ENCODE data around the gene PFDN5.
"Not testable (repeated sequence)": the region's sequence is repeated elsewhere in the genome, so short reads cannot be mapped to it uniquely, and the experiment has no call there.

PFDN5 gene

DNA sequence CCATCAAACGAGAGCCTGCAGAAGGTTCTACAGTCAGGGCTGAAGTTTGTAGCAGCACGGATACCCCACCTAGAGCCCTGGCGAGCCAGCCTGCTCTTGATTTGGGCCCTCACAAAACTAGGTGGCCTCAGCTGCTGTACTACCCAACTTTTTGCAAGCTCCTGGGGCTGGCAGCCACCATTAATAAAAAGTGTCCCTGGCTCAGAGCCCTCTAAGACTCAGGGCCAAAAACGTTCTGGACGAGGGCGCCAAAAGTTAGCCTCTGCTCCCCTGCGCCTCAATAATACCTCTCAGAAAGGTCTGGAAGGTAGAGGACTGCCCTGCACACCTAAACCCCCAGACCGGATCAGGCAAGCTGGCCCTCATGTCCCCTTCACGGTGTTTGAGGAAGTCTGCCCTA, 8.9 kb upstream of the PFDN5 start:
- no peak for FAIRE-seq
- no peak for DNase-seq (ENCODE audit: low spot score)

DNA sequence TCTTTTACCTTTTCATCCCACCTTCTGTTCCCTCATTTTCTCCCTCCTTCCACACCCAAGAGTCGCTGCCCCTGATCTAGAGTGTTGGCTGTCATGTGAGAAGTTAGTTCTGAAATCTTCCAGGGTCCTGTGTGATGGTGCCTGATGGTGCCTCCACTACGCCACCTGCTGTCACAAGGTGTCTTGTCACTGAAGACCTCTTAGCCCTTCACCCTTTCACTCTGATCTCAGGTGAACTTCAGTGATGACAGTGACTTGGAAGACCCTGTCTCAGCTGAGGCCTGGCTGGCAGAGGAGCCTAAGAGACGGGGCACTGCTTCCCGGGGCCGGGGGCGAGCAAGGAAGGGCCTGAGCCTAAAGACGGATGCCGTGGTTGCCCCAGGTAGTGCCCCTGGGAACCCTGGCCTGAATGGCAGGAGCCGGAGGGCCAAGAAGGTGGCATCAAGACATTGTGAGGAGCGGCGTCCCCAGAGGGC, 7.6 kb upstream of the PFDN5 start:
- no peak for FAIRE-seq

DNA sequence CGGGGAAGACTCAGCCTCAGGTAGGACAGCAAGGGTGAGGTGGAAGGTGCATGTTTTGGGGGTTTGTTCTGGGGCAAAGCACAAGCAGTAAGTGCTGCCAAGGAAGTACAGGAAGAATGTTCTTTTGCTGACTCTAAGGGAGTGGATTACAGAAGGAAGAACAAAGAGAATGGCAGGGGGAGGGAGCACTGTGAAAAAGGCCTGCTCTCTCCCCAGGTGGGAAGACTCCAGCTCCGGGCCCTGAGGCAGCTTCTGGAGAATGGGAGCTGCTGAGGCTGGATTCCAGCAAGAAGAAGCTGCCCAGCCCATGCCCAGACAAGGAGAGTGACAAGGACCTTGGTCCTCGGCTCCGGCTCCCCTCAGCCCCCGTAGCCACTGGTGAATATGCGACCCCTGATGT, 7.0 kb upstream of the PFDN5 start:
- DNase-seq (ENCODE audit: low spot score) (no peak), FAIRE-seq (no peak)

More for the DNA sequence above, 7.6 kb upstream of the PFDN5 start:
- peak; percentile 14 for DNase-seq (ENCODE audit: low spot score)

DNA sequence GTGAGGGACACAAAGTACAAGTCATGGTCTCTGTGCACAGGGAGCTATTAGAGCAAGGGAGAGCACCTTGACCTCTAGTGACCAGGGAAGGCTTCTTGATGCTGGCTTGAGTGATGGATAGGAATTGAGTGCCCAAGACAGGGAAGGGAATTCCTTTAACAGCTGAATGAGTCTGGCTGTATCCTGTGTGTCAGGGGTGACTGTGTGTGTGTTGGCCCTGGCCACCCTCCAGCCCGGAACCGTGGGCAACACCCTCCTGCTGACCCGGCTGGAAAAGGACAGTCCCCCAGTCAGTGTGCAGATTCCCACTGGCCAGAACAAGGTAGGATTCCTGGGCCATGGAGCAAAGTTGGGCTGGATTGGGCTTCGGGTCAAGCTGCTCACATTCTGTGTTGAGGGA, 5.5 kb upstream of the PFDN5 start:
- DNase-seq (ENCODE audit: low spot score) (peak; percentile 66), FAIRE-seq (peak; percentile 66)

DNA sequence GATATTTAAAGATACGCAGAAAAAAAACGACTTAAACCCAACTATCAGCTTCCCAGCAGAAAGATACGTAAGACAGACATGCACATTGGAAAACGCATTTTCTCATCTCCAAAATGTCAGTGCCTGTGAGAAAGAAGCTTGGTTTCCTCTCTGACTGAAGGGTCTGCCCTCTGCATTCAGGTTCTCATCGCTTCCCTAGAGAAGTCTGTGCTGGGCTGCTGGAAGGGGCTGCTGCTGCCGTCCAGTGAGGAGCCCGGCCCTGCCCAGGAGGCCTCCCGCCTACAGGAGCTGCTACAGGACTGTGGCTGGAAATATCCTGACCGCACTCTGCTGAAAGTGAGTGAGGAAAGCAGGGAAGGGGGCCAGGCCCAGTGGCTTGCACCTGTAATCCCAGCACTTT, 4.7 kb upstream of the PFDN5 start:
- no peak for DNase-seq (ENCODE audit: low spot score)
- no peak for FAIRE-seq

DNA sequence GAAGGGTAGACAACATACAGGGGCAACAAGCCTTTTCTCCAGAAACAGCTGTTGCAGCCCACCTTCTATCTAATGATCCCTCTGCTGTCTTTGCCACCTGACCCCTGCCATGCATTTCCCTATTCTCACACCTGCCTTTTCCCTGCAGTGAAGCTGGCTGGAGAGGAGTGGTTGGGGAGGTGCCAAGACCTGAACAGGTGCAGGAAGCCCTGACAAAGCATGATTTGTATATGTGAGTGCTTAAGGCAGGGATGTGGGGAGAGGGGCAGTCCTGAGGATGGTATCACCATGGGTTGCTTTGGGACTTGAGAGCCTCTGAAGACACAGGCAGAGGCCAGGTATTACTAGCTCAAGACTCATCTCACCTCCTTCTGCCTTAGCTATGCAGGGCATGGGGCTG, 2.9 kb upstream of the PFDN5 start:
- no peak for FAIRE-seq

DNA sequence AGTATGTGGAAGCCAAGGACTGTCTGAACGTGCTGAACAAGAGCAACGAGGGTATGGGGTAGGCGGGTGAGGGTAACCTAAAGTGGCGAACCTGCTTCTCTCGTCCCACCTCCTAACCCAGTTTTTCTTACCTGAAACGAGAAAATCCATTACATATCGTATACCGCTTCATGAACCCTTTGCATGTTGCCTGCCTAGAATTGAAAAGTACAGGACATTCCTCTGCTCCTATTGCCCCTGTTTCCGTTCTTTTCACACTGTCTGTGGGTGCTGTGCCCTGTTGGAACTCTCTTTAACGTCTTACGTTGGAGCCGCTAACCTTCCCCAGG, 513 bp downstream of the PFDN5 start:
- no peak for FAIRE-seq

More for the DNA sequence above, 2.9 kb upstream of the PFDN5 start:
- no peak for DNase-seq (ENCODE audit: low spot score)

DNA sequence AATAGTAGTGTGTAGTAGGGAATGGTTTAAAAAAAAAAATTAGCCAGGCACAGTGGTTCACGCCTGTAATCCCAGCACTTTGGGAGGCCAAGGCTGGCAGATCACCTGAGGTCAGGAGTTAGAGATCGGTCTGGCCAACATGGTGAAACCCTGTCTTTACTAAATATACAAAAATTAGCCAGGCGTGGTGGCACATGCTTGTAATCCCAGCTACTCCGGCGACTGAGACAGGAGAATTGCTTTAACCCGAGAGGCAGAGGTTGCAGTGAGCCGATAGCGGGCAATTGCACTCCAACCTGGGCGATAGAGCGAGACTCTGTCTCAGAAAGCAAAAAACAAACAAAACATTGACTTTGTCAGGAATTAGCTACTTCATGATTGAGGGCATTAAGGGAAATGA, 1.8 kb downstream of the PFDN5 start:
- not testable (repeated sequence) for DNase-seq (ENCODE audit: low spot score); FAIRE-seq

More for the DNA sequence above, 513 bp downstream of the PFDN5 start:
- no peak for DNase-seq (ENCODE audit: low spot score)

DNA sequence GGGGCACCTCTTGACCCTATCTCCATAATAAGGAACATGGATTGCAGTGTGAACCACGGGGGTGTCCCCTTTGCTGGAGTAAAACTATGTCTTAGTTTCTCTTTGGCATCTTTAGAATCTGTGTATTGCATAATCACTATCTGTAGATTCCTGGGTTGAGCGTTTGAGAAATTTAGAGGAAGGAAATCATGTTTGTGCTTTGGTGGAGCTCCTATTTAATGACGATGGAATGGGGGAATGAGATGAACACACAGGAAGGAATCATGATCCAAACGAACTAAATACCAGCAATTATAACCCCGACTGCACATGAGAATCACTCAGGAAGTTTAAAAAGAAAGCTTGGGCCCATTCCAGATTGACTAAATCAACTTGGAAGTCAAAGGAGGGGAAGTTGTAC, 2.8 kb downstream of the PFDN5 start:
- DNase-seq (ENCODE audit: low spot score): no peak
- FAIRE-seq: no peak

DNA sequence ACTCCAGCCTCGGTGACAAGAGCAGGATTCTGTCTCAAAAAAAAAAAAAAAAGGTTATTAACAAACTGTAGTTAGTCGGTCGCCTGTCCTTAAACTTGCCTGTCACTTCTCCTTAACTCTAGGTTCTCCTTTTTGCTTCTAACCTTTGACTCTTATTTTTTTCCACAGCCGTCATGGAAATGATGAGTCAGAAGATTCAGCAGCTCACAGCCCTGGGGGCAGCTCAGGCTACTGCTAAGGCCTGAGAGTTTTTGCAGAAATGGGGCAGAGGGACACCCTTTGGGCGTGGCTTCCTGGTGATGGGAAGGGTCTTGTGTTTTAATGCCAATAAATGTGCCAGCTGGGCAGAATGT, 3.7 kb downstream of the PFDN5 start:
- DNase-seq (ENCODE audit: low spot score) (peak; percentile 46), FAIRE-seq (no peak)

DNA sequence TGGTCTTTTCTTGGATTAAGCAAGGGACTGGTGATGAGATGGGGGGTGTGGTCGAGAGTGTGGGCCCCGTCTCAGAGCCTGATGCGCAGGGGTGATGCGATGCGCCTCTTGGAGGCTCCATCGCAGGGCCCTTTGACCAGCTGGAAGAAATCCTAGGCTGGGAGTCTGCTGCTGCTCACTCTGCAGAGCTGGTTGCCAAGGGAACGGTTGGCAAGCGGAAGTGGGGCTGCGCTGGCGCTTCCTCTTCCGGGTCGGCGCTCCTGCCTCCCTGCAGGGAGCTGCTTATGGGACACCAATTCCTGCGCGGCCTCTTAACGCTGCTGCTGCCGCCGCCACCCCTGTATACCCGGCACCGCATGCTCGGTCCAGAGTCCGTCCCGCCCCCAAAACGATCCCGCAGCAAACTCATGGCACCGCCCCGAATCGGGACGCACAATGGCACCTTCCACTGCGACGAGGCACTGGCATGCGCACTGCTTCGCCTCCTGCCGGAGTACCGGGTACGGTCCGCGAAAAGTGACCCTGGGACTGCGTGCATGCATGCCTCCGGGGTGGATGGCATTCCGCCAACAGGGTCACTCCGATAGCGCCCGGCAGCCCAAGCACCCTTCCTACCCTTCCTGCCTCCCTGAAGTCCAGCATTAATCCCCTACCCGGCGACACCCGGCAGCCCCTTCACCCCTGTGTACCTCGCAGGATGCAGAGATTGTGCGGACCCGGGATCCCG, 4.3 kb downstream of the PFDN5 start, which contains the start of gene MYG1:
Gene MYG1, plus strand, starts transcription at position 242 of the 727 bp plus-strand sequence. Its CDS starts 43 bp downstream, at position 285.
- FAIRE-seq (no peak), DNase-seq (ENCODE audit: low spot score) (peak; percentile 79)

DNA sequence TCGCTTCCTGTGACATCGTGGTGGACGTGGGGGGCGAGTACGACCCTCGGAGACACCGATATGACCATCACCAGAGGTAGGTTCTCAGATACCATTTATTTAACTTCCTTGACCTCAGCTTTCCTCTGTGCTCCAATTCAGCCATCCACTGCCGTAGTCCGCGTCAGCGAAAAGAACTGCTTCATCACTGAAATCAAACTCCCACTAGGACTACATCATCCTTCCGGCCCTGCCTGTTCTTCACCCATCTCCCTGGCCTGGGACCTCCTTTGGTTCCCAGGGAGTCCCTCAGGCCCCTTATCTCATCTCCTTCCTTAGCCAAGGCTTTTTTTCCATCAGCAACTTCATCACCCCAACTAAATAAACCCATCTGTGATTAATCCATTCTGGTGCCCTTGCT, 4.8 kb downstream of the PFDN5 start:
- FAIRE-seq (no peak), DNase-seq (ENCODE audit: low spot score) (peak; percentile 13)

DNA sequence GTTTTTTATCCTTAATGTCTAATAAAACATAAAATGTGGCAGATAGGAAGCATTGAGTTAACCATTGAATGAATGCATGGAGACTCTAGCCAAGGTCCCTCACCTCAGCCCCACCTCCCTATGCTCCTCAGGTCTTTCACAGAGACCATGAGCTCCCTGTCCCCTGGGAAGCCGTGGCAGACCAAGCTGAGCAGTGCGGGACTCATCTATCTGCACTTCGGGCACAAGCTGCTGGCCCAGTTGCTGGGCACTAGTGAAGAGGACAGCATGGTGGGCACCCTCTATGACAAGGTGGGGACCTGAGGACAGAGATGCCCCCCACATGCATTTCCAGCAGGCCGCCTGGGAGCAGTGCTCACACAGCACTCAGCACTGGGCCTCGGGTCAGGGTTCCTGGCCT, 7.6 kb downstream of the PFDN5 start:
- FAIRE-seq (no peak), DNase-seq (ENCODE audit: low spot score) (no peak)

DNA sequence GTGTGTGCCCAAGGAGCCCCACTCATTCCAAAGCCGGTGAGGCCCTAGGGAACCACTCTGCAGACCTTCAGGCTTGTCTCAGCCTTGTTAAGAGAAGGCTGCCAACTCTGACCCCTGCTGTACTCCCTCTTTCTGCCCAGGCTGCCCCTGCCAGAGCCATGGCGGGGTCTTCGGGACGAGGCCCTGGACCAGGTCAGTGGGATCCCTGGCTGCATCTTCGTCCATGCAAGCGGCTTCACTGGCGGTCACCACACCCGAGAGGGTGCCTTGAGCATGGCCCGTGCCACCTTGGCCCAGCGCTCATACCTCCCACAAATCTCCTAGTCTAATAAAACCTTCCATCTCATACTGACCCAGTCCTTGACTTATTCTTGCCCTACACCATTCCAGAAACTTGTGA, 11.5 kb downstream of the PFDN5 start:
- DNase-seq (ENCODE audit: low spot score) (no peak), FAIRE-seq (no peak)

DNA sequence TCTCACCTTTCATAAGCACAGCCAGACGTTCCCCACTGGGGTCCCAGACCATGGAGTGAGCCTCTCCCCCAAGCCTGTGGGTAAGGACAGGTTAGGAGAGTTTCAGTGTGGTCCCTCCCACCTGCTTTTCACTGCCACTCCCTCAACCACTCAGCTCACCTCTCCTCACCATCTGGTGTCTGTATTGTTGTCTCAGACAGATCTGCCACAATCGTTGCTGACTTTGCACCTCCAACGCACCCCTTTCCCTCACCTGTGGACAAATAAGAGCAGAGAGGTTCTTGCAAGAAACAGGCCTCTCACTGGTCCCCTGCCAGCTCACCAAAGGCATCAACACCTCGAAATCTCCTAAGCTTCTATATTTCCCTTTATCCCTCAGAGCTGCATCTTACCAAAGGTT, 12.9 kb downstream of the PFDN5 start:
- FAIRE-seq (no peak), DNase-seq (ENCODE audit: low spot score) (no peak)

DNA sequence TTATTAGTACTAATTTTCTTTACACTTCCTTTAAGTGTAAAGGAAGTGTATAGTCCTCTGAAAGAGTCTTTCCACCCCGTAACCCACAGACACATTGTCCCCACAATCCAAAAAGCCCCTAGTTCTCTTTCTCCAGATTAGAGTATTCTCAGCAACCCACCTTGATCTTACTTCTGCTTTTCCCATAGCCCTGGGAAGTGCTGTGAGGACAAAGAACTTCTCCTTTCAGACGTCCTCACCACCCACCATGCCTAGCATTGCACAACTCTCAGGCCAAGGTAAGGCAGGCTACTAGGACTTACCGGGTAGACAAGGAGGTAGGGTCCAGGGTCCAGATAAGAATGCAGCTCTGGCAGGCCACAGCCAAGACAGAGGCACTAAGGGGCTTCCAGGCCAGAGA, 18.7 kb downstream of the PFDN5 start:
- FAIRE-seq (no peak), DNase-seq (ENCODE audit: low spot score) (no peak)

DNA sequence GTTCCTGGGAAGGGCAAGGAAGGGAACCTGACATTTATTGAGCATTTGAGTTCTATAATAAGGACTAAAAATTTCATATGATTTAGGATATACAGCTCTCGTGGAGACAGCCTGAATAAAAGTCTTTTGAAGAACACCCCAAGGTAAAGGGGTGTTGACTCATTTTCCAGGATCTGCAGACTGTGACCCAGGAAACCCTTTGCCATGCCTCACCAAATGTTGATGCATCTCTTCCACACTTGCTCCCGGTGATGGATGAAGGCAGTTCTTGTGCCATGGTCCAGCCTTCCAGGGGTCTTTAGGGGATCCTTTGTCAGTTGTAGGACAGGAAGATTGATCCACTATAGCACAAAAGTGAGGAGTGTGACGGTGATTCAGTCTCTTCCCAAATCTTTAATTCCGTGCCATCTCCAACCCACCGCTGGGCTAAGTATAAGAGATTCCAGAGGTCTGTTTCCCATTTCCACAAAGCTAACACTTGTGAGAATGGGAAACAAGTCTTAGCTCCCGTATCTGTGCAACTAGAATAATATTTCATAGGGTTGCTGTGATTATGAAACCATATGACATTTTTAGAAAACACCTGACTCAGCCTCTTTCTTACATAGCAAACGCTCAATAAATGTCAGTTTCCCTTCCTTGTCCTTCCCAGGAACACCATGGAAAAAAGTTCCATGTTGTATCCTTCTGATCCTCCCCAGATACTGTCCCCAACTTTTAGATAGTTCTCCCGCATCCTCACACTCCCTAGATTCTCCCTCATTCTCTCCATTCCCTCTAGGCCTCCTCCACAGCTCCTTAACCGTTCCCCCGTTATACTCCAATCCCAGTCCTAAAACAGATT, 25.2 kb downstream of the PFDN5 start:
- DNase-seq (ENCODE audit: low spot score): no peak
- FAIRE-seq: no peak

DNA sequence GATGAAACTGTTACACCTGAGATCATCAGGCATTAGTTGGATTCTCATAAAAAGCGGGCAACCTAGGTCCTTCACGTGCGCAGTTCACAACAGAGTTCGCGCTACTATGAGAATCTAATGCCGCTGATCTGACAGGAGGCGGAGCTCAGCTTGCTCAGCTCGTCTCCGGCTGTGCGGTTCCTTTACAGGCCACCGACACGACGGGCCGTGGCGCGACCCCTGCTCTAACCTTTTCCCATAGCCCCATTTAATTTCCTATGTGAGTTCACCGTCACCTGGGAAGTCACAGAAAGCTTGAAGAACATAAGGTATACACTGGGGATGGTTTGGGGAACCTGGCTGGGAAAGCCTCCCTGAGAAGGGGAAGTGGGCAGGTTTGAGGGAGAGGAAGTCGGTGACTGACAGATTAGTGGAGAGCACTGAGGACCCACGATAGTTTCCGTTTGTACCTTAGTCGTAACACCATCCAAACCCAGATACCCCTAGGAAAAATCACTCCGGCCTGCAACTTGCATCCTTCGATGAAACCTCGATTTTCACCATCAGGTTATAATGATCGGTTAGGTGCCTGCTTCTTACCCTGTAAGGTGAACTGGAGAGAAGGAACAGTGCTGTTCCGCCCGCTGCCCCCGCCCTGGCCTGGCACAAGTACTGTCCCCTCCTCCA, 28.9 kb downstream of the PFDN5 start:
- no peak for FAIRE-seq

DNA sequence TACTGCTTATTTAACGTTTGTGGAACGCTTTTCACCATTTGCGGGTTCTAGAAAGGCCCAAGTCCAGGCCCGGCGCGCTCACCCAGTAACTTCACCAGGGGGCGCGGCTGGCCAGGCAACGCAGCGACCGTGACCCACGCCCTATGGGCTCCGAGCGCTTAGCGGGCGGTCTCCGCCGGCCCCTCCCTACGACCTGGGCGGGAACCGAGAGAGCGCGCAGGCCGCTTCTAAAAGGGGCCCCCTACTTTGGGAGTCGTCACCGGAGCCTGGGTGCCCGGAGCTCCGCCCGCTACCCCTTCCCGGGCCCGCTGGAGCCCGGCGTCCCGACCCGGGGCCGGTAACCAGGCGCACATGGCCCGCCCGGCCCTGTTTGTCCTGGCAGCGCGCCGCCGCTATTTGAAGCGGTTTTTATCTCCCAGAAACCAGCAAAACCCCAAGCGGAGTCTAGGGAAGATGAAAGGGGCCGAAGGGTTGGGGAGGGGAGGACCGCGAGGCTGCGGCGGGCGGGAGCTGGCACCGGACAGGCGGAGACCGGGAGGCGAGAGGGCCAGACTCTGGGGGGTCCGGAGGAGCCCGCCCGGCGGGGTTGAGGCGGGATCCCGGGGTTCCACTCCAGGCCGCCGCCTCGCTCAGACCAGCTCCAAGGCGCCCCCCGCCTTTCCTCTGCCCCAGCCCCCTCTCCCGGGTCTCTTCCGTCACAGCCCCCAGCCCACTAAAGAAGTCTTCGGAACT, 29.6 kb downstream of the PFDN5 start:
- no peak for FAIRE-seq
- DNase-seq (ENCODE audit: low spot score): peak; percentile 77

More for the DNA sequence above, 28.9 kb downstream of the PFDN5 start:
- DNase-seq (ENCODE audit: low spot score): no peak

DNA sequence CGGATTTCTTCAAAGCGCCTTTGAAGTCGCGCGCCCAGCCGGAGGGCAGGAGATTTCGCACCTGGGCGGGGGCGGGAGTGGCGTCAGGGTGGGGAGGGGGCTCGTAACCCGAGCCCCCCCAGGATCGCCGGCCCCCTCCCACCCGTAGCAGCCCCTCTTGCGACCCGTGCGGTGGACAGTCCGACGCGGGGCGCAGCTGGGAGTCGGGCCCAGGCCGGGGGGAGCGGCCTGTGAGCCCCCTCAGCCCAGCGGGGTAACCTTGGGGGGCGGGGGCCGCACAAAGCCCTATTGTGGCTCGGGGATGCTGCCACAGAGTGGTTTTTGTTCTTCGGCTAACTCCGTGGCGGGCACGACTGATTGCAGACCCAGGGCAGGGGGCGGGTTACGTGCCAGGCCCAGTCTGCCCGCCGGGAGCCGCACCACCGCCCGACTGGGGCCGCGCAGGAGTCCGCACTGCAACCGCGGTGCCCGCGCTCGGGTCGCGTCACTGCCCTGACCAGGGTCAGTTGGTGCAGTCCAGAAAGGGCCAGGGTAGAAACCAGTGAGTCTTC, 30.2 kb downstream of the PFDN5 start:
- DNase-seq (ENCODE audit: low spot score): no peak
- FAIRE-seq: no peak

All from RCC 7860 (cell line).